Adrenal gland (tissue), 5 donors: Measurements from ENCODE around the gene RNF223.

Source experiments
- POLR2A ChIP-seq, 2 donors: fragments of 450-650 bp; IDR thresholded peaks; one replicate each; pipeline ENCODE4 v1.6.1; 2017; ENCODE audit warnings: antibody characterized with exemption in 2 of 2, mild to moderate bottlenecking in 2 of 2, moderate library complexity in 1 of 2
- TF ChIP-seq, protein P1 (sequence below), 6 experiments: fragments of 450-650 bp in 4 of 6; fragments of 200-600 bp in 2 of 6; sonication (generic) in 1 of 6; IDR thresholded peaks; 1 replicate in 5 of 6; 2 replicates in 1 of 6; pipeline versions ENCODE4 v1.5.1 to v1.8.0; 2016 to 2021; ENCODE audit warnings: antibody characterized with exemption in 6 of 6, mild to moderate bottlenecking in 2 of 6, moderate library complexity in 1 of 6
- donor health status: DM: no; HTN: no; CAD: no.

DNA sequence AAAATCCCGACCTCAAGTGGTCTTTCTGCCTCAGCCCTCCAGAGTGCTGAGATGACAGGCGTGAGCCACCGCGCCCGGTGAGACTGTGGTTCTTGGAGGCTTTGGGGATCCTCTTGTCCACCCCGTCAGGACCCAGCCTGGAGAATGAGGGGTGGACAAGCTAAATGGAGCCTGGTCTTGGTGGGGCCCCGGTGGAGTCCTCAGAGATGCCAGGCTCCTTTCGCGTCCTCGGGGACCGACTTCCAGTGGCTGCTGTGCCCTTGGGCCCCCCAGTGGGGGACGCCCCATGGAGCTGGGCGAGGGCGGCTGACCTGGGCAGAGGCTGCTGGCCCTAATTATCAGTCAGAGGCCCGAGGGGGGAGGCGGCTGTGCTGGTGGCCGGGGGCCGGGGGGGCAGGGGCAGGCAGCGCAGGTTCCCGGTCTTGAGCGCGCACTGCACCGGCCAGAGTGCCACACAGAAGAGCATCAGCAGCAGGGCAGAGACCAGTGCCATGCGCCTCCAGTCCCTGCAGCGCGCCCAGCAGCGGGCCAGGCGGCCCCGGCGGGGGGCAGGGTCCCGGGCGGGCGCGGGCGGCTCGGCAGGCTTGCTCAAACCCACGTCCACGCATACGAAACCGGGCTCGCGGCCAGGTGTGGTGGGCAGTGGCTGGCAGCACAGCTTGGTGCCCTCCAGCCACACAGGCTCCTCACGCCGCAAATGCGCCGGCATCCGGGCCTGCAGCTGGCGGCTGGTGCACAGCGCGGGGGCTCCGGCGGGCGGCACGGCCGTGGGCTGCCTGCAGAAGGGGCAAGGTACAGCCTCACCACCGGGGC lies 2.4 kb downstream of the RNF223 start:
- TF ChIP-seq, protein P1, sequence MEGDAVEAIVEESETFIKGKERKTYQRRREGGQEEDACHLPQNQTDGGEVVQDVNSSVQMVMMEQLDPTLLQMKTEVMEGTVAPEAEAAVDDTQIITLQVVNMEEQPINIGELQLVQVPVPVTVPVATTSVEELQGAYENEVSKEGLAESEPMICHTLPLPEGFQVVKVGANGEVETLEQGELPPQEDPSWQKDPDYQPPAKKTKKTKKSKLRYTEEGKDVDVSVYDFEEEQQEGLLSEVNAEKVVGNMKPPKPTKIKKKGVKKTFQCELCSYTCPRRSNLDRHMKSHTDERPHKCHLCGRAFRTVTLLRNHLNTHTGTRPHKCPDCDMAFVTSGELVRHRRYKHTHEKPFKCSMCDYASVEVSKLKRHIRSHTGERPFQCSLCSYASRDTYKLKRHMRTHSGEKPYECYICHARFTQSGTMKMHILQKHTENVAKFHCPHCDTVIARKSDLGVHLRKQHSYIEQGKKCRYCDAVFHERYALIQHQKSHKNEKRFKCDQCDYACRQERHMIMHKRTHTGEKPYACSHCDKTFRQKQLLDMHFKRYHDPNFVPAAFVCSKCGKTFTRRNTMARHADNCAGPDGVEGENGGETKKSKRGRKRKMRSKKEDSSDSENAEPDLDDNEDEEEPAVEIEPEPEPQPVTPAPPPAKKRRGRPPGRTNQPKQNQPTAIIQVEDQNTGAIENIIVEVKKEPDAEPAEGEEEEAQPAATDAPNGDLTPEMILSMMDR (IDR thresholded peaks at IDR 0.05), result no peak
- no peak for TF ChIP-seq POLR2A (IDR thresholded peaks at IDR 0.05)
